Activated CD4-positive, alpha-beta T cell treated with anti-CD3 and anti-CD28 coated beads for 24 hours (primary cell): ENCODE results near the gene RERE.
"Not testable (repeated sequence)": the region's sequence is repeated elsewhere in the genome, so short reads cannot be mapped to it uniquely, and the experiment has no call there.

Experiments used
- DNase-seq, 2 donors: peaks; one replicate each; pipeline ENCODE4 v3.0.0-alpha.2; 2020; ENCODE audit warnings: low read depth in 2 of 2

Gene RERE

DNA sequence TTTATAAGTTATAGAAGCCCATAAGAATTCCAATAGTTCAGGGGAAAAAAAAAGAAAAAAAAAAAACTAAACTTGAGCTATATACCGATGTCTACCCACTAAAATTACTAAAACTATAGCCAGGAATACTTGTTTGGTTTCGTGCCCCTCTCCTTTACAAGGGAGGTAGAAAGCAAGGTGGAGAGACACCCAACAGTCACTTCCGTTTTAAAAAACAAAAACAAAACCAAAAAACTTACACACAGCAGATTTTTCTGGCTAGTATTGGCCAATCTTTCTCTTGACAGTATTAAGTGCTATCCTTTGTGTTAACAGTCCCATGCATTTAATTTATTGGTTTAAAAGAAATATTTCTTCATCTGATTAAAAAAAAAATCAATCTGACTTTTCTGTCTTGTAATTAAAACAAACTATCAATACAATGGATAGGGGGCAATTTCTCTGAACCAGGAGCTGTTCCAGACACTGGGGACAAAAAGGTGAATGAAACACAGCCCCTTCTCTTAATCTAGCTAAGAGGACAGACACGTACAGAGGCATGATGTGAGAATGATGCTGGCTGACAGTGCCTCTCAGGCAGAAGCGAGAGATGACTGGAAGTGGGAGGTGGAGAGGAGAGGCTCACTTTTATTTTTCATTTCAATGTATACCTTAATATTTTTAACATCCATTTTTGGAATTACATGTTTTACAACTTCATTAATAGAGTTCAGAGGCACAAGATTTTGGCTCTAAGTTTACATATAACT lies 214.8 kb downstream of the RERE start:
- peak in 1 of 2 donors; percentile 7 for DNase-seq

DNA sequence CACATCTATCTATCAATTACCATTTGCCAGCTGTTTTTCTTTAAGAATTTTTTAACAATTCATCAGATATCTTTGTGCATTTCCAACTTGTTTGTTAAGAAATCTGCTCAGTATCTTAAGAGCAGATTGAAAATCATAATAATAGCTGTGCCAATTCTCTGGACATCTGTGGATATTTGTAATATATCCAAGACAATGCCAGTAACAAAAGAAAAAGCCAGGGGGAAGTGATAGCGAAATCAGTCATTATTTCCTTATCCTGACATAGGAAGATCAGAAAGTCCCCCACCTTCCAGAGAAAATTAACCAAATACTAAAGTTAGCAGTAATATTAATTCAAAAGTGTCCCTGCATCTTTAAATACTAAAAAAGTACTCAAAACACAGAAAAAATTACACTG lies 217.1 kb downstream of the RERE start:
- DNase-seq, result no peak

DNA sequence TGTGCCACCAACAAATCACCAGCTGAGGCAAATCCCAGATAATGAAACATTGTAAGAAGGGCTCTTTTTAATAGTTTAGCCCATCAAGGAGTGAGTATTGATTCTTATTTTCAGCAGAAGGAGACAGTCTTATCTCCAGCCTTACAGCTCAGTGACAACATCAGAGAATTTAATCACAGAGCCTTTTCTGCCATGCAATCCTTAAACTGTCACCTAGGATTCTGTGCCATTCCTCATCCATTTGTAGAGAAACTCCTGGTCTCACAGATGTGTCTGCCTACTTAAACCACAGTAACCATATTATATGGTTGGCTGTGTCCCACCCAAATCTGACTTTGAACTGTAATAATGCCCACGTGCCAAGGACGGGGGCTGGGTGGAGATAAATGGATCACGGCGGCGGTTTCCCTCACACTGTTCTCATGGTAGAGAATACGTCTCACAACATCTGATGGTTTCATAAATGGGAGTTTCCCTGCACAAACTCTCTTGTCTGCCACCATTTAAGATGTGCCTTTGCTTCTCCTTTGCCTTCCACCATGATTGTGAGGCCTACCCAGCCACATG lies 217.7 kb downstream of the RERE start:
- DNase-seq, result no peak

DNA sequence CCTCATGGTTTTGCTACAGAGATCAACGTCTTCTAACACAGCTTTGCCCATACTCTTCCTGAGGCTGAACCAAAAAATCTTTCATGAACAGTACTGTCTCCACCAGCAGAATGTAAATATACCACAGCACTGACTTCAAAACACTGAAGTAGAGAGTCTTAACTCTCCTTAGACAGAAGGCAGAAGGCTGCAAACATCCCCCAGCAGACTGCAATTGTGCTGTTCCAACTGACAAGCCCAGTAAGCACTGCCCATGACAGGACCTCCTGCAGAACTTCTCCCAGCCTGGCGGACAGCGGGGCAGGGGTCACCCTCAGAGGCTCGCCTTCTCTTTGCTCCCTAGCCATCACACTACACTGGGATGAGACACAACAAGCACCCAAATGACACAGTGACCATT lies 218.7 kb downstream of the RERE start:
- no peak for DNase-seq

DNA sequence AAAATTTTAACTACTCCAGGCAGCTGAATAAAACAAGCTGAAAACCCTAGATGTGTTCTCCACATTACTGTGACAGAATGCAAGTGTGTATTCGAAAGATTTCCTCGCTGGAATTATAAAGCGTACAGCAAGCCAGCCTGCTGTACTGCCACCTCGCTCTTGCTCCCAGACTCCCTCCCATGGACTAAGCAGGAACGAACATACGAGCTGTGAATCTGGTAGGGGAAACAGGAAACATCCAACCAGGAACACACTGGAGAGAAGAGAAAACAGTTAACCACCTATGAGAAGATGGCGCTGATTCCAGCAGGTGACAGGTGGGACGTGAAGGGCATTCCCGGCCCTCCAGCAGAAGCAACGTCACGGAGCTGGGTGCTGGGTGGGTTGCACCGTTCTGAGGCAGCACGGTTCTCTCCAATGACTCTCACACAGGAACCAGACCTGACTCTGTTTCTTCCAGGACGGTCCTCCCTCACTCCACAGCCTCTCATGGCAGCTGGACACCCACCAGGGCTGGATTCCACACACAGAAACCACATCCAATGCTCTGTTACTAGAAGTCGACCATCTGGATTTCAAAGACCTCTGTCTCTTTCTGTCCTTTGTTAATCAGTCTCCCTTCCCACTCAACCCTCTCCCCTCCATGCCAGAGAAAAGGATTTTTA lies 219.2 kb downstream of the RERE start:
- no peak for DNase-seq

DNA sequence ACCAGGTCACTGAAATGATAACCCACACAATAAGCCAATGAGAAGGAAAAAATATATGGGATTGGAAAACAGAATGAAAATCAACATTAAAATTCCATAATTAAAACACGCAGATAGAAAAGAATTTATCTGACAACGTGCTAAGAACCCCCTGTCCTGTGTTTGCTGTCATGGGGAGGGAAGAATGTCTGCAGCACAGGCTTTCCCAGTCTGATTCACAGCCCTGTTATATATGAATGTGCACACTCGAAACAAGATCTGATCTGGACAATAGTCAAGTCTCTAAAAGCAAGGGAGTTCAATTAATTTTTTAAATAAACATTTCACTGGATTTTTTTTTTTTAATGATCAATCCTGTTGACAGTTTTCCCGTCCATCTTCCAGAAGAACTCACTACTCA lies 220.0 kb downstream of the RERE start:
- DNase-seq, result no peak

DNA sequence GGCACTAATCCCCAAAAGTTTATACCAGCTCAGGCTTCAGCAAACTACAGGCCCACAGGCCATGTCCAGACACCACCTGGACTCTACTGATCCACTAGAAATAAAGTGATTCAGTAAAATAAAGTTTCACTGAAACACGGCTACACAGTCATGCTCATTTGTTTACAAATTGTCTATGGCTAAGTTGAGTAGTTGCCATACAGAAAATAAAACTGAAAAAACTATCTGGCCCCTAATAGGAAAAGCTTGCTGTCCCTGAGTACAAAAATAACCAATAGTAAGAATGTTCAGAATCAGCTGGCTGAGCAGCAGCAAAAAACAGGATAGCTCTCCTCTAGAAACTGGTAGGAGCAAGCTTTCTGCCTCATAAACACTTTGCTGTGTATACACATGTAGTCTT lies 221.5 kb downstream of the RERE start:
- DNase-seq, result no peak

DNA sequence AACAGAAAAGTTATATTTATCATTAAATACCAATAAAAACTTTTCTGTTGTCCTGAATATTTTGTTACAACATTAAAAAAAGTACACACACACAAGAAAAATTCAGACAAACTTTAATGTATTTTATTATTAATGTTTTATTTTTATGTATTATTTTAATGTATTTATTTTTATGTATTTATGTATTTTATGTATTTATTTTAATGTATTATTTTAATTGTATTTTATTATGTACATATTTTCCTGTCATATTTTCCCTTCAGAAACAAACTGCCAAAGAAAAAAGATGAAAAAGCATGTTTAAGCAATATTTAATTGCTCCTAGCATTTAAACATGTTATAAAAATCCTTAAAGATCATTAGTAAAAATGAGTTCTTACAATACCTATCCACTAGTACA lies 222.1 kb downstream of the RERE start:
- no peak for DNase-seq

DNA sequence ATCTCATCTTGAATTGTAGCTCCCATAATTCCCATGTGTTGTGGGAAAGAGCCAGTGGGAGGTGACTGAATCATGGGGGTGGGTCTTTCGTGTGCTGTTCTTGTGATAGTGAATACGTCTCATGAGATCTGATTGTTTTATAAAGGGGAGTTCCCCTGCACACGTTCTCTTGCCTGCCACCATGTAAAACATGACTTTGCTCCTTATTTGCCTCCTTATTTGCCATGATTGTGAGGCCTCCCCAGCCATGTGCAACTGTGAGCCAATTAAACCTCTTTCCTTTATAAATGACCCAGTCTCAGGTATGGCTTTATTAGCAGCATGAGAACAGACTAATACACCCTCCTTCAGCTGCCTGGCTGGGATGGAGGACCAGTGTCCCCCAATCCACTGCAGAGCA lies 224.1 kb downstream of the RERE start:
- not testable (repeated sequence) for DNase-seq

DNA sequence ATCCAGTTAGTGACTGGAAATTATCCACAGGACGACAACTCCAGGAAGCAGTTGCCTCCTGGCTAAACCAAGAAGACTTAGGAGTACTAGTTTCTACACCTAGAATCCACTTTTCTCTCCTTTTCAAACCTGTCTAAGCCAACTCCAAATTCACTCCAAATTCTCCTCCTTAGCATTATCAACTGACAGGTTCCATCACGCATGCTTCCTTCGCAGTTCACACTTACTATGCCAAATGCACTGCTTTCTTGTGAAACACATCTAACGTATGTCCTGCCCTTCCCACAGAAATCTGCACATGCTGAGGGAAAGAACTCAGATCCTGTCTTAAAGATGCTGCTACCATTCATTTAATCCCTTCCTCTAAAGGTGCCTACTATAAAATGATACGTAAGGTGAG lies 225.9 kb downstream of the RERE start:
- DNase-seq, result no peak

DNA sequence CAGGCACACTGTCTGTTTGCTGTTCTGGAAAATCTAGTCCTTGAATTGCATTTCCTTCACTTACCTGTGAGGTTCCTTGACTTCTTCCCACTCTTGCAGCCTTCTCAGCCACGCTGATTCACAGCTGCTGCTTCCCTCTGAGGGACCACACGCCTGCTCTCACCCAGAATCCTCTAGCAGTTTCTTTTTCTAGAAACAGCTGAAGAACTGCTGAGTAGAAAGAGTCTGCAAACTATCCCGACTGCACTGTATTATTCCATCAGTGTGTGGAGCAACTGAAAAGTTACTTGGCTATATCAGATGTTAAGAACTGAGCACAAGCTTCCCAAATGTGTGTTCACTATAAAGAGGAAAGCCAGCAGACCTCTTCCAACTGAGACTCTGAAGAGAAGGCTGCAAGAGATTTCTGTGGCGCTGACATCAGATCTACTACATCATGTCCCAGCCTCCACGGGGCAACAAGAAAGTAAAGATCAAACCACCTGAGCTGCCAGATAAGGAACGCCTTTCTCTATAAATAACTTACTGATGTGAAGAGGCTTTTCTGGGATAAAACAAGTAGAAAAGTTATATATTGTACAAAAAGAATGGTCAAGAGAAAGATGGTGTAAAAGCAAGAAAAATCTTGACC lies 226.6 kb downstream of the RERE start:
- no peak for DNase-seq

DNA sequence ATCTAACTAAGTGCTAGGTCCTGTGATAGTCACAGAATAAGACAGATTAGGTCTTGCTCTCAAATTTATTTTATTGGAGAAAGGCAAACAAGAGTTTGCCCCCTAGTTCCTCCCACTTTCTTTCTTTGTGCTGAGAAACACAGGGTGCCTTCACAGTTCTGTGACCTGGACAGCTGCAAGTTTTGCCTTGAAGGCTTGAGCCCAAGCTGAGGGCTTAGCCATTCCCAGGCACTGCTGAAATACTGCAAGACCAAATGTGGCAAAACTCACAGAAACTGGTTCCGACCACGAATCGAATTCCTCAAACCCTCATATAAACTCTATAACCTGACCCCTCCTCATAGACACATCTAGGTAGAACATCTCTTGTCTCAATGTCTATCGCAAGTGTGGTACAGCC lies 227.9 kb downstream of the RERE start:
- DNase-seq, result no peak

DNA sequence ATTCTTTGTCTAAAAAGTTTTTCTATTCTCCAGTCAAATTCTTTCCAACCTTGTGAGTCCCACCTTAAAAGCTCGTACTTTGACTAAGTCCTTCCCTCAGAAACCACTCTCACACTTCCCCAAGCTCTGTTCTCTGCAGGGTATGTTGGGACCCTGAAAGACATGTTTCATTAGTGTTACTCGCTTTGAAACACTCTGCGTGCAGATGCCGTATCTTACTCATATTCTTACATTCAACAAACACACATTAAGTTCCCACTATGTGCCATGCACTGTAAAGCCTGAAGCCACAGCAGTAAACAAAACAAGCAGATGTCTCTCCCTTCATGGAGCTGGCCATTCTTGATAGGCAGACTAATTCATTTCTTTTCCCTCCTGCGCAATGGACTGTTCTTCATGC lies 229.7 kb downstream of the RERE start:
- no peak for DNase-seq

DNA sequence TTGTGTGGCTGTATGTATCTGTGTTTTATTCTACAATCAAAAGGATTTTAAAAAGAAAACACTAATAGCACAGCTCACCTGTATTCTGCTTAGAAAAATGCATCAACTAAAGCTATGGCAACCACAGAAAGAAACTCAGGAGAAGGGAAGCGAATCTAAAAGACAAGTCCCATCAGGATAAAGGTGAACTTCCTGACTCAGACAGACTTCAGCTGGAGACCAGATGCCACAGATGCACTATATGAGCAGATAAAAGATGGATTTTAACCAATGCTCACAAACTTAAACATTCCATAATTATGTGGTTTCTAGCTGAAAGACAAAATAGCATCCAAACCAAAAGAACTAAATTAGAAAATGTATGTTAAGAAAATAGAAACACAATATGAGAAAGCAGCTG lies 231.0 kb downstream of the RERE start:
- no peak for DNase-seq

DNA sequence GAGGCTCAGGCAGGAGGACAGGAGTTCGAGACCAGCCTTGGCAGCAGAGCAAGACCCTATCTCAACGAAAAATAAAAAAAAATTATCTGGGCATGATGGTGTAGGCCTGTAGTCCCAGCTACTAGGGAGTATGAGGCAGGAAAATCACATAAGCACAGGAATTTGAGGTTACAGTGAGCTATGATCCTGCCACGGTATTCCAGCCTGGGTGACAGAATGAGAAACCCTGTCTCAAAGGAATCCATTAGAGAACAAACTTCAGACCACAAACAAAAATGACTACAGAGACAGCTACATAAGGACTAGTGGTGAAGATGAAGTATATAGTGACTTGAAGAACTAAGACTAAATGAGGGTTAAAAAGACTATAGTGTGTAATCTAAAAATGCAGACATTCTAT lies 233.1 kb downstream of the RERE start:
- DNase-seq, result no peak

DNA sequence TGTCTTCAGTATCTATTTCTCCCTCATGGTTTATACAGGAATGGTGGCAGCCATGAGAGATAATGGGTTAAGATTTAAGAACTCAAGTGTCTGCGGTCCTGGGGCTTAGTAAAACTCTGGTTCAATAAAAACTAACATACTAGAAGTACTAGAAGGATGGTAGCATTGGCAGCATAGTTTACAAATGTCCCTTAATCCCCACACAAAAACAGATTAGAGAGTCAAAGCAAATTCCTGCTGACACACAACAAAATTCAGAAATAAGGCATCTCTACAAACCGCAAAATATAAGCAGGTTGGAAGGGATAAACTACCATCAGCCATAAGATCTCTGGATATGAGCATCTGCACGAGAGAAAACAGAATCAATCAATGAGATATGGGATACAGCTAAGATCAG lies 234.4 kb downstream of the RERE start:
- no peak for DNase-seq

DNA sequence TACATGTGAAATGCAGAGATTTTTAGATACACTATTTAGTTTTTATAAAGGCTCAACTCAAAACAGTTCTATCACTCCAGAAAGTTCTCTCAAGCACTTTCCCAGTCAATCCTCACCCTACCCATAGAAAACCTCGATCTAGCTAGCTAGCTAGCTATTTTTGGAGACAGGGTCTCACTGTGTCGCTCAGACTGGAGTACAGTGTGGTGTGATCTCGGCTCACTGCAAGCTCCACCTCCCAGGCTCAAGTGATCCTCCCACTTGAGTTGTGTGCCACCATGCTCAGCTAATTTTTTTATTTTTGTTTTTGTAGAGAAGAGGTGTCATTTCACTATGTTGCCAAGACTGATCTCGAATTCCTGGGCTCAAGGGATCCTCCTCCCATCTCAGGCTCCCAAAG lies 236.9 kb downstream of the RERE start:
- DNase-seq, result no peak

DNA sequence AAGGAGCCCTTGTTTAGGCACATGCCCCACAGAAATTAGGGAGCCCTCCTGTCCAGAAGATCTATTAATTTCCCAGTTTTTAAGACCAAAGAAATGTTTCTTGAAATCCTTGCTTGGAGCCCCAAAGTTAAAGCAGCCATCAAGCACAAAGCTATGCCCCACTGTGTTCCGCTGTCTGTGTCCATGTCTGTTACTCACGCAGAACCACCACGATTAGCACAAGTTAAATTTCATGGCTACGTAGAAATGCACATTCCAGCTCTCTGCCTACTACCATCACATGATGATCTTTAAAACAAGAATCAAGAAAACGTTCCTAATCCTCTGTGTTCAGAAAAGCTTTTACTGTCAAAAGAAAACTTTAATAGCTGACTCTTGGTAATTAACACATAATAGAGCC lies 238.5 kb downstream of the RERE start:
- DNase-seq, result no peak

DNA sequence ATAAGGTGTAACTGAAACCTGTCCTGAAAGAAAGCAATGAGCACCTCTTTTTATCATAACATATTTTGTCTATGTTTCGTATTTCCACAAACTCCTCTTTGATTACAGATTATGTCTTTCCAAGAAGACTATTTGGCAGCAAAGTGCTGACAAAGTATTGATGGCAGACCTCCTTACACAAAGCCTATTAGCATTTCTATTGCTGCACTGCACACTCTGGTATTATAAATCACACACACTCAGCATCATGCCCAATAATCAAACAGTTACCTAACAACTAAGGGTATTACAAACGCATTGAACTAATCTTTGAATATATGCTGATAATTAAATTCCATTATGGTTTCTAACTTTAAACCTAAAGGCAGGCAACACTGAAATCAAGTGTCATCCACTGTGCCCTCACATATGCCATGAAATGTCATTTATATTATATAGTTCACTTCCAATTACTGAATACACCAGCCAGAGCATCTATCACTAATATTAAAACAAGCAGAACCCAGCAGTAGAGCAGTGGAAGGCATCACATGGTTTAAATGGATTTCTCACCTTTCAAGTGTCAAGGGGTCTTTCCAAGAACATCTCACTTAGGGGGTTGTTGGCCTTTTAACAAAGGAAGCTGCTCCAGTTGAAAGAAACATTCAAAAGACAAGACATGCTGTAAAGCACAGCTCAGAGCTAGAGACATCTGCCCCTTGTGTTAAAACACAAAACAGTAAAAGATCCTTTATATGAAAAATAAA lies 239.1 kb downstream of the RERE start:
- DNase-seq, result no peak

DNA sequence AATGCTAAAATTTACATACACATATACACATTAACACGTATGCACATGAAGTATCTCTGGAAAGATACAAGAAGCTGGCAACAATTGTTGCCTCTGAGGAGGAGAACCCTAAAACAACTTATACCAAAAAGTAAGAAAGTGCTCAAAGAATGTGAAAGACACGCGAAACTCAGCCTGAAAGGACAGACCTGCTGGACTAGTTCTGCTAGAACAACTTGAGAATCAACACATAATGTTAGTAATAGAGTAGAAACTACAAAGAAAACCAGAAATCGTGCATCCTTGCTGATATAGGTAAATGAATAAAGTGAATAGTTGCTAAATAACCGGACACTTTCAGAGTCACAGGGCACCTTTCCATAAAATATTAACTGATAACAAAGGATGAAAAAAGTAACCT lies 242.5 kb downstream of the RERE start:
- DNase-seq, result no peak

DNA sequence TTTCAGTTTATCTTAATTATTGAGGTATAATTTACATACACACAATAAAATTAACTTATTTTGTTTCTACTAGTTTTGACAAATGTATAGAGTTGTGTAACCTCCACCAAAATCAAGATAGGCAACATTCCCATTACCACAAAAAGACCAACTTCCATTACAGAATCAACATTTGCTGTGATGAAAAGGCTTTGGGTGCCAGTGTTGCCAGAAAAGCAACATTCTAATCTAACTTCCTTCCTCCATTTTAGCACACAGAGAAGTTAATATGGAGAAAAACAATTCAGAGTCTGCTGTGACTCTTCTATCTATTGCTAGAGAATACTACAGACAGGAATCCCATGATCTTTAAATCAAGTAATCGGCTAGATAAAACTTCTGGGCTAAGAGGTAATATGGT lies 245.3 kb downstream of the RERE start:
- DNase-seq, result no peak
